ENCODE results near the gene GPRC5A.

GPRC5A gene

GRCh38 chr12:12887471-12887870, 3.9 kb upstream of the GPRC5A start:
- DNase-seq, result no peak

- DNase-seq, result no peak
Observed at GRCh38 chr12:12889701-12890100, 1.7 kb upstream of the GPRC5A start.

GRCh38 chr12:12890543-12891079, 751 bp upstream of the GPRC5A start:
- no peak for DNase-seq

GRCh38 chr12:12891881-12892355, 556 bp downstream of the GPRC5A start:
- DNase-seq, result no peak

- peak in 1 of 2 experiments; percentile 23 for DNase-seq
Observed at GRCh38 chr12:12892681-12893141, 1.3 kb downstream of the GPRC5A start.

- no peak for DNase-seq
Observed at GRCh38 chr12:12893438-12893837, 2.1 kb downstream of the GPRC5A start.

GRCh38 chr12:12896260-12896659, 4.9 kb downstream of the GPRC5A start:
- no peak for DNase-seq

GRCh38 chr12:12897302-12897701, 5.9 kb downstream of the GPRC5A start:
- no peak for DNase-seq

GRCh38 chr12:12898136-12898717, 6.9 kb downstream of the GPRC5A start:
- DNase-seq, result no peak

GRCh38 chr12:12898911-12899511, 7.6 kb downstream of the GPRC5A start:
- DNase-seq, result no peak

- no peak for DNase-seq
Observed at GRCh38 chr12:12899530-12900380, 8.4 kb downstream of the GPRC5A start.

- DNase-seq, result no peak
Observed at GRCh38 chr12:12900786-12901157, 9.4 kb downstream of the GPRC5A start.

- DNase-seq, result no peak
Observed at GRCh38 chr12:12901158-12901791, 9.9 kb downstream of the GPRC5A start.

GRCh38 chr12:12902036-12902435, 10.7 kb downstream of the GPRC5A start:
- DNase-seq, result no peak

GRCh38 chr12:12903642-12904609, 12.6 kb downstream of the GPRC5A start:
- no peak for DNase-seq

GRCh38 chr12:12907552-12907951, 16.2 kb downstream of the GPRC5A start:
- no peak for DNase-seq

GRCh38 chr12:12908252-12908651, 16.9 kb downstream of the GPRC5A start:
- no peak for DNase-seq

GRCh38 chr12:12908711-12909110, 17.3 kb downstream of the GPRC5A start:
- DNase-seq, result no peak

GRCh38 chr12:12909228-12909994, 18.0 kb downstream of the GPRC5A start:
- DNase-seq, result no peak

- no peak for DNase-seq
Observed at GRCh38 chr12:12909995-12910420, 18.6 kb downstream of the GPRC5A start.

- DNase-seq, result no peak
Observed at GRCh38 chr12:12912711-12913110, 21.3 kb downstream of the GPRC5A start.
